ENCODE results near the gene PRRT1.

Gene PRRT1

DNA sequence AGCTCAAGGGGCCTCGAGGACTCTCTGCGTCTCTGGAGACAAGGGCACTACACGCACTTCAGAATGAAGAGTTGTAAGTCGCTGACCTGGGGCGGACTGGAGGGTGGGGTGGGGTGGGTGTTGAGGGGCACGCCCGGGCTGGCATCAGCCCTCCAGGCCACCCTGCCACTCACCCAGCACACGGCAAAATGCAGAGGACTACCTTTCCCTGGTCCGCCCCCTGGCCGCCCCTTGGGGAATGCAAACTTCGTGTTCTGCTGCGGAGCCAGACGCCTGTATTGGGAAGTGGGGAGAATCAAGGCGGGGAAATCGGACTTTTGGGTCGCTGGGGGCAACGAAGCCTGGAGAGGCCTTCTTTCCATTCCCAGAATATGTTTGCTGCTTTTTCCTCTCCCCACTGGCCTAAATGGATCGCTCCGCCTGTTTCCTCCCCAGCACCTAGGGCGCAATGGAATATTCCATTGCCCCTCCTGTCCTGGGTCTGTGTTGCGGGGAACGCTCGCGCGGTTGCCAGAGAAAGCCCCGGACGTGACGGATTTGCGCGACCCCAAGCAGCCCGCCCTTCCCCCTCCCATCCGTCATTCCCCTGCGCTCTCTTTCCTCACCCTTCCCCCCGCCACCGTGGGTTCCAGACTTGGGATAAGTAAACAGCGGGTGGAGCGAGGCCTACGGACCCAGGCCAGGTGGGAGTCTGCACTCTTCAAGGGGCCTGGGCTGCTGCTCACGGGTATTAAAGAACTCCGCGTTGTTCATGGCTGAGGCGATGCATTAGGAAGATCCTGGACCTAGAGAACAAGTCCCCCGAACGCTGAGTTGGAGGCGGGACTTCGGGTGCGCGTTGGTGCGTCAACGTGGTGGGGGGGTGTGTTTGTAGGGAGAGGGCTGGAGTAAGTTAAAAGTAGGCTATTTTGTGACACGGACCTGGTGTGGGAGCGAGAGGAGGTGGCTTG is 2.1 kb upstream of the PRRT1 start, which contains the start of gene PPT2:
TSS of gene PPT2 (plus strand) at position 578 of the 950 bp plus-strand sequence. CDS start 454 bp downstream, outside the sequence.
- TF ChIP-seq EZH2phosphoT487 (conservative IDR thresholded peaks at IDR 0.05; ENCODE audit: low read length): no peak
- TF ChIP-seq, protein P1, sequence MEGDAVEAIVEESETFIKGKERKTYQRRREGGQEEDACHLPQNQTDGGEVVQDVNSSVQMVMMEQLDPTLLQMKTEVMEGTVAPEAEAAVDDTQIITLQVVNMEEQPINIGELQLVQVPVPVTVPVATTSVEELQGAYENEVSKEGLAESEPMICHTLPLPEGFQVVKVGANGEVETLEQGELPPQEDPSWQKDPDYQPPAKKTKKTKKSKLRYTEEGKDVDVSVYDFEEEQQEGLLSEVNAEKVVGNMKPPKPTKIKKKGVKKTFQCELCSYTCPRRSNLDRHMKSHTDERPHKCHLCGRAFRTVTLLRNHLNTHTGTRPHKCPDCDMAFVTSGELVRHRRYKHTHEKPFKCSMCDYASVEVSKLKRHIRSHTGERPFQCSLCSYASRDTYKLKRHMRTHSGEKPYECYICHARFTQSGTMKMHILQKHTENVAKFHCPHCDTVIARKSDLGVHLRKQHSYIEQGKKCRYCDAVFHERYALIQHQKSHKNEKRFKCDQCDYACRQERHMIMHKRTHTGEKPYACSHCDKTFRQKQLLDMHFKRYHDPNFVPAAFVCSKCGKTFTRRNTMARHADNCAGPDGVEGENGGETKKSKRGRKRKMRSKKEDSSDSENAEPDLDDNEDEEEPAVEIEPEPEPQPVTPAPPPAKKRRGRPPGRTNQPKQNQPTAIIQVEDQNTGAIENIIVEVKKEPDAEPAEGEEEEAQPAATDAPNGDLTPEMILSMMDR (IDR thresholded peaks at IDR 0.05; ENCODE audit: insufficient read depth, low read length, poor library complexity, severe bottlenecking): no peak
- Histone ChIP-seq H3K27me3 (ENCODE audit: low read length) (no peaks in the 10 kb centered on the region), H3K9ac (ENCODE audit: low read length) (peak within 1 kb of the TSS; percentile 61), H3K4me2 (ENCODE audit: low read depth, low read length, poor library complexity, severe bottlenecking) (peak within 1 kb of the TSS; percentile 62), H4K20me1 (ENCODE audit: low read depth, low read length) (no peaks in the 10 kb centered on the region), H3K9me2 (replicated peaks; ENCODE audit: insufficient read depth, low read length) (no peaks in the 10 kb centered on the region), H2AFZ (ENCODE audit: low read depth, low read length, severe bottlenecking) (peak within 1 kb of the TSS; percentile 78), H3K9me3 (ENCODE audit: insufficient read depth, low read length) (no peaks in the 10 kb centered on the region), H3K4me3 (ENCODE audit: insufficient read depth, low read length, poor library complexity, severe bottlenecking) (peak within 1 kb of the TSS; percentile 61), H3K27ac (ENCODE audit: low read depth, low read length) (no peak within 1 kb of the TSS), H3F3A (ENCODE audit: insufficient read depth) (peaks cover 8% of the 10 kb centered on the region; the same call in 1 of the 2 replicates), H3K36me3 (ENCODE audit: low read length) (0 out of 2 replicates have a peak, but pooled peaks cover 3% of the 10 kb centered on the region), H3K79me2 (ENCODE audit: insufficient read depth, low read length) (no peaks in the 10 kb centered on the region)

DNA sequence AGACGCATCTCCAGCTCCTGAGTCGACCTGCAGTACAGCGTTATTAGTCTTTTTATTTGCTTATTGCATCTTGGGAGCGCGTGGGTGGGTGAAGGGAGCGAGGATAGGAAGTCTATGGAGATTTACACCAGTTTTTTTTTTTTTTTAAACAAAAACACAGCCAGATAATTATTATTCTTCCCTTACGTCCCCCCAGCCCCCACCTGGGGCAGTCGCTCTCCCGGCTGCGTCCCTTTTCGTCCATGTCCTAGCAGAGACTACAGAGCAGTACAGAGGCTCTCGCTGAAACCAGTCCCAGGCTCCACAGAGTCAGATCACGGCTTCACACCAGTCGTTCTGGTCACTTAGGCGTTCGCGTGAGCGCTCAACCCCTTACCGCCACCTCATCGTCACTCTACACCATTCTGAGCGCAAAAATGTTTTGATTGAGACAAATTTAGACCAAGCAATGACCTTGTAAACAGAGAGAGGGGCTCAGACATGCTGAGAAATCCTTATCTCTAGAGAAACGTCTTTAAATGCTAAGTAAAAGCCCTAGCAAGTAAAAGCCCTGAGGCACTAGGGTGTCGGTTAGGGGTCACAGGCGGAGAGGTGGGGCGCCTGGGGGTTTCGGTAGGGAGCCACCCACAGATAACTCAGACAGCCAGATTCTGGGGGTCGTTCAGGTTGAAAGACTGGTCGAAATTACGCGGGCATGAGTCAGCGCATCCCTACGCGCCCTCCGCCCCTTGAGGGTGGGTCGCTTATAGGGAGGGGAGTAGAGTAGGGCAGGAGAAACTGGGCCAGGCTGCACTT is 1.2 kb upstream of the PRRT1 start:
- Histone ChIP-seq H3K79me2 (ENCODE audit: insufficient read depth, low read length) (no peaks in the 10 kb centered on the region), H3K4me3 (ENCODE audit: insufficient read depth, low read length, poor library complexity, severe bottlenecking) (no peak overlapping the region), H3K27me3 (ENCODE audit: low read length) (no peaks in the 10 kb centered on the region), H3K4me2 (ENCODE audit: low read depth, low read length, poor library complexity, severe bottlenecking) (no peak overlapping the region), H3K9me3 (ENCODE audit: insufficient read depth, low read length) (no peaks in the 10 kb centered on the region), H2AFZ (ENCODE audit: low read depth, low read length, severe bottlenecking) (peak overlapping the region; percentile 78), H3K9ac (ENCODE audit: low read length) (no peak overlapping the region), H3K36me3 (ENCODE audit: low read length) (no peaks in the 10 kb centered on the region), H3F3A (ENCODE audit: insufficient read depth) (peaks cover 8% of the 10 kb centered on the region; the same call in 1 of the 2 replicates), H3K27ac (ENCODE audit: low read depth, low read length) (no peak overlapping the region), H4K20me1 (ENCODE audit: low read depth, low read length) (no peaks in the 10 kb centered on the region), H3K9me2 (replicated peaks; ENCODE audit: insufficient read depth, low read length) (no peaks in the 10 kb centered on the region)
- TF ChIP-seq EZH2phosphoT487 (conservative IDR thresholded peaks at IDR 0.05; ENCODE audit: low read length): no peak
- TF ChIP-seq, protein P1 (IDR thresholded peaks at IDR 0.05; ENCODE audit: insufficient read depth, low read length, poor library complexity, severe bottlenecking): no peak

DNA sequence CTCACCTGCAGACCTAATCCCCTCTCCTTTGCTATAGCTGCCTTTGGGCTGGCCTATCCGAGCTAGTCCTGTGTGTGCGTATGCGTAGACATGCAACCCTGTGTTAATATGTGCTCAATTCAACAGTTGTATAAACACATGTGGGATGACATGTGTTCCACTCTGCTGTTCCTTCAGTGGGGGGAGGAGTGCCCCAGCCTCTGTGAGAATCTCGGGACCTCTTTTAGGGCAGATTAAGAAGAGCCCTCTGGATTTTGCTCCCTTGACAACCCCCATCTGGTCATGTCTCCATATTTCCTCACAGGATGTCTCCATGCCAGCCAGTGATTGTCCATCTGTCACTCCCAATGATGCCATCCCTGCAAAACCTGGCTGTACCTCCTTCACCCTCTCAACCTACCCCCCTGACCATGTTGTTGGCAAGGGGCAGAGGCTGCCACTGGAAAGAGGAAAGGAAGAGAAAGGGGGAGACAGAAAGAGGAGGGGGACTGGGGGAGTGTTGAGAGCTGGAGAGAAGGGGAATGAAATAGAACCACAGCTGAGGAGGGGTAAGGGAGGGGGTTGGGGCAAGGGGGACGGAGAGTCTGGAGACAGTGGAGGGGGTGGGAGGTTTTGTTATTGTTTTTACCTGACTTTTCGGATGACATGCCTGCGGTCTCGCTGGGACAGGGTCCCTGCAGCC is 417 bp downstream of the PRRT1 start:
- H3K9ac ChIP-seq (ENCODE audit: low read length): no peak overlapping the region
- H2AFZ ChIP-seq (ENCODE audit: low read depth, low read length, severe bottlenecking): no peak overlapping the region
- no peaks in the 10 kb centered on the region for H3K9me2 ChIP-seq (replicated peaks; ENCODE audit: insufficient read depth, low read length)
- H3F3A ChIP-seq (ENCODE audit: insufficient read depth): peaks cover 8% of the 10 kb centered on the region; the same call in 1 of the 2 replicates
- H3K4me2 ChIP-seq (ENCODE audit: low read depth, low read length, poor library complexity, severe bottlenecking): no peak overlapping the region
- no peaks in the 10 kb centered on the region for H3K27me3 ChIP-seq (ENCODE audit: low read length)
- TF ChIP-seq EZH2phosphoT487 (conservative IDR thresholded peaks at IDR 0.05; ENCODE audit: low read length): no peak
- TF ChIP-seq, protein P1 (IDR thresholded peaks at IDR 0.05; ENCODE audit: insufficient read depth, low read length, poor library complexity, severe bottlenecking): no peak
- no peaks in the 10 kb centered on the region for H3K9me3 ChIP-seq (ENCODE audit: insufficient read depth, low read length)
- H3K36me3 ChIP-seq (ENCODE audit: low read length): no peaks in the 10 kb centered on the region
- no peak overlapping the region for H3K4me3 ChIP-seq (ENCODE audit: insufficient read depth, low read length, poor library complexity, severe bottlenecking)
- no peaks in the 10 kb centered on the region for H4K20me1 ChIP-seq (ENCODE audit: low read depth, low read length)
- no peak overlapping the region for H3K27ac ChIP-seq (ENCODE audit: low read depth, low read length)
- no peaks in the 10 kb centered on the region for H3K79me2 ChIP-seq (ENCODE audit: insufficient read depth, low read length)

All from SU-DHL-6 (cell line).